MM.1S (cell line): ENCODE data around the gene RYR2.

Experiments
- DNase-seq: peaks from one replicate; pipeline ENCODE4 v3.0.0-alpha.2; 2015
- H2AFZ ChIP-seq: fragments of 300-600 bp; sonication (generic); 2 replicates; pipeline ENCODE4 v1.6.0; 2016; ENCODE audit warnings: antibody characterized with exemption, low read length
- H3F3A ChIP-seq: fragments of 300-600 bp; sonication (generic); 2 replicates; pipeline ENCODE4 v1.6.1; 2016; ENCODE audit warnings: mild to moderate bottlenecking, antibody characterized with exemption, low read length, moderate library complexity, mixed read lengths; ENCODE audit not compliant: insufficient read depth
- H3K27ac ChIP-seq: fragments of 300-600 bp; sonication (generic); 2 replicates; pipeline ENCODE4 v1.5.1; 2016; ENCODE audit warnings: mild to moderate bottlenecking, low read length
- H3K27me3 ChIP-seq: fragments of 300-600 bp; sonication (generic); replicated peaks from 2 replicates; pipeline ENCODE4 v1.6.0; 2016; ENCODE audit warnings: low read length; ENCODE audit not compliant: insufficient read depth
- H3K36me3 ChIP-seq: fragments of 300-600 bp; sonication (generic); replicated peaks from 2 replicates; pipeline ENCODE4 v1.6.1; 2016; ENCODE audit warnings: mild to moderate bottlenecking, low read length, mixed read lengths; ENCODE audit not compliant: insufficient read depth
- H3K4me1 ChIP-seq: fragments of 300-600 bp; sonication (generic); 2 replicates; pipeline ENCODE4 v1.6.1; 2016; ENCODE audit warnings: low read length, mixed read lengths
- H3K4me2 ChIP-seq: fragments of 300-600 bp; sonication (generic); 2 replicates; pipeline ENCODE4 v1.6.0; 2016; ENCODE audit warnings: low read depth, low read length
- H3K4me3 ChIP-seq: fragments of 300-600 bp; sonication (generic); 2 replicates; pipeline ENCODE4 v1.5.1; 2016; ENCODE audit warnings: low read length, mixed read lengths
- H3K79me2 ChIP-seq: fragments of 300-600 bp; sonication (generic); 2 replicates; pipeline ENCODE4 v1.6.1; 2016; ENCODE audit warnings: mixed run types, low read length, mixed read lengths
- H3K9ac ChIP-seq: fragments of 300-600 bp; sonication (generic); 2 replicates; pipeline ENCODE4 v1.6.1; 2016; ENCODE audit warnings: low read length, mixed read lengths
- H3K9me2 ChIP-seq: fragments of 300-600 bp; sonication (generic); replicated peaks from 2 replicates; pipeline ENCODE4 v1.6.1; 2016; ENCODE audit warnings: mild to moderate bottlenecking, low read length, mixed read lengths; ENCODE audit not compliant: insufficient read depth
- H3K9me3 ChIP-seq: fragments of 300-600 bp; sonication (generic); replicated peaks from 2 replicates; pipeline ENCODE4 v1.6.1; 2016; ENCODE audit warnings: mild to moderate bottlenecking, low read length, mixed read lengths; ENCODE audit not compliant: insufficient read depth
- H4K20me1 ChIP-seq: fragments of 300-600 bp; sonication (generic); 2 replicates; pipeline ENCODE4 v1.6.1; 2016; ENCODE audit warnings: mild to moderate bottlenecking, low read length, moderate library complexity, mixed read lengths; ENCODE audit not compliant: insufficient read depth
- CTCF ChIP-seq: fragments of 300-600 bp; sonication (generic); IDR thresholded peaks from 2 replicates; pipeline ENCODE4 v1.5.1; 2016; ENCODE audit warnings: antibody characterized with exemption, low read length, mixed read lengths
- EZH2 ChIP-seq: fragments of 300-600 bp; sonication (generic); optimal IDR thresholded peaks from 2 replicates; pipeline ENCODE3; 2017; ENCODE audit warnings: low read depth, mild to moderate bottlenecking, antibody characterized with exemption, low read length, mixed read lengths
- EZH2phosphoT487 ChIP-seq: fragments of 300-600 bp; sonication (generic); IDR thresholded peaks from 2 replicates; pipeline ENCODE4 v1.6.1; 2018; ENCODE audit warnings: antibody characterized with exemption, low read length

Gene RYR2

DNA sequence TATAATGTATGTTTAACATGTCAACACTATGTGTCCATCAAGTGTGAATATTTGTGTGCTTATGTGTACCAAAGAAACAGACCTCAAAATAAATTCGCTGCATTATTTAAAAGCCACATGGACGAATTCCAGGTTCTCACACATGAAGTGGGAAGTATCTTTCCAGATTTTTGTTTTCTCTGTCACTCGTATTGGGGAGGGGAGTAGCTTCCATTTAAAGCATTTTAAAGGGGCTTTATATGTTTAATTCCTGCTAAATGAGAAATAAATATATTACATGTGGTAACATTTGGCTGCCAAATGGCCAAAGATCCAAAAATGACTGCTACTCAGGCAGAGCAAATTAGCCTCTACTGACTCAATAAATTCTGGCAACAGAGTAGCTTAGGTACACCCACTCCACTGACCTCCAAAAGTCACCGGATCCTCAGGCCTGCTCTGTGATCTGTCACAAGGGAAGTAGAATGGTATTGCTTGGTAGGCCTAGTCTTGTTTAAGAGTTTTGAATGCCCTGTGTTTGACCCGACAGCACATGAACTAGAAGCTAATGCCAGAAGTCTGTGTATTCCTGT lies 670.7 kb downstream of the RYR2 start:
- no peak overlapping the region for H3K9ac ChIP-seq
- H3K4me1 ChIP-seq = peaks cover 6% of the 10 kb centered on the region; the same call in 1 of the 2 replicates
- no peaks in the 10 kb centered on the region for H3F3A ChIP-seq
- TF ChIP-seq EZH2 = no peak
- no peak for TF ChIP-seq CTCF
- no peak for TF ChIP-seq EZH2phosphoT487
- DNase-seq = no peak
- H3K4me3 ChIP-seq = no peak overlapping the region
- H3K4me2 ChIP-seq = no peak overlapping the region
- H3K27me3 ChIP-seq = no peaks in the 10 kb centered on the region
- no peaks in the 10 kb centered on the region for H4K20me1 ChIP-seq
- no peaks in the 10 kb centered on the region for H3K9me3 ChIP-seq
- no peak overlapping the region for H2AFZ ChIP-seq
- no peaks in the 10 kb centered on the region for H3K9me2 ChIP-seq
- no peaks in the 10 kb centered on the region for H3K79me2 ChIP-seq
- H3K36me3 ChIP-seq = no peaks in the 10 kb centered on the region
- no peak overlapping the region for H3K27ac ChIP-seq

DNA sequence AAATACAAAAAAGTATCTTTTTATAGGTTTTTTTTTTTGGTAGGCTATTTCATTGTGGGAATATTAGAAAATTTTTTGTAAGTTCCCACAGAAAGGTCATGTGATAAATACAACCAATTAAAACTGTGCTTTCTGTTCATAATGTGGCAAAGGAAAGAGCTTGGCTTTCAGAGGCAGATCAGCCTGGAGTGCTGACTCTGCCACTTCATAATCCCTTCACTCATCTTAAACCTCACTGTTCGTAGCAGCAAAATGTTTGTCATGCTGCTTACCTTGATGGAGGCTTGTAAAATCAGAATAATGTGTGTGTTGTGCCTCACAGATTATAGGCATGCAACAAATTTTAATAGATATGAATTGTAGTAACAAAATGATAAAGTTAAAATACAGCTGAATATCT lies 671.9 kb downstream of the RYR2 start:
- DNase-seq = peak; percentile 83
- Histone ChIP-seq H2AFZ (peak overlapping the region; percentile 61), H3K4me2 (peak overlapping the region; percentile 56), H3K79me2 (no peaks in the 10 kb centered on the region), H3K27ac (peak overlapping the region; percentile 18; the same call in 1 of the 2 replicates), H3K4me3 (peak overlapping the region; percentile 24), H3F3A (no peaks in the 10 kb centered on the region), H4K20me1 (no peaks in the 10 kb centered on the region), H3K9me2 (no peaks in the 10 kb centered on the region), H3K9ac (peak overlapping the region; percentile 11; the same call in 1 of the 2 replicates), H3K36me3 (no peaks in the 10 kb centered on the region), H3K9me3 (no peaks in the 10 kb centered on the region), H3K27me3 (no peaks in the 10 kb centered on the region), H3K4me1 (peaks cover 6% of the 10 kb centered on the region; the same call in 1 of the 2 replicates)
- no peak for TF ChIP-seq CTCF
- TF ChIP-seq EZH2 = no peak
- TF ChIP-seq EZH2phosphoT487 = no peak

GRCh38 chr1:237717106-237717505 lies 675.1 kb downstream of the RYR2 start:
- Histone ChIP-seq H3K9me2 (no peaks in the 10 kb centered on the region), H3K4me3 (no peak overlapping the region), H3K79me2 (no peaks in the 10 kb centered on the region), H2AFZ (no peak overlapping the region), H3K4me1 (peaks cover 6% of the 10 kb centered on the region; the same call in 1 of the 2 replicates), H3K27ac (no peak overlapping the region), H3K9ac (no peak overlapping the region), H3K36me3 (no peaks in the 10 kb centered on the region), H4K20me1 (no peaks in the 10 kb centered on the region), H3F3A (no peaks in the 10 kb centered on the region), H3K4me2 (no peak overlapping the region), H3K27me3 (no peaks in the 10 kb centered on the region), H3K9me3 (no peaks in the 10 kb centered on the region)
- no peak for DNase-seq
- TF ChIP-seq CTCF (no peak), EZH2phosphoT487 (no peak), EZH2 (no peak)
